Measurements from ENCODE around the gene DEFB132.

Gene DEFB132

DNA sequence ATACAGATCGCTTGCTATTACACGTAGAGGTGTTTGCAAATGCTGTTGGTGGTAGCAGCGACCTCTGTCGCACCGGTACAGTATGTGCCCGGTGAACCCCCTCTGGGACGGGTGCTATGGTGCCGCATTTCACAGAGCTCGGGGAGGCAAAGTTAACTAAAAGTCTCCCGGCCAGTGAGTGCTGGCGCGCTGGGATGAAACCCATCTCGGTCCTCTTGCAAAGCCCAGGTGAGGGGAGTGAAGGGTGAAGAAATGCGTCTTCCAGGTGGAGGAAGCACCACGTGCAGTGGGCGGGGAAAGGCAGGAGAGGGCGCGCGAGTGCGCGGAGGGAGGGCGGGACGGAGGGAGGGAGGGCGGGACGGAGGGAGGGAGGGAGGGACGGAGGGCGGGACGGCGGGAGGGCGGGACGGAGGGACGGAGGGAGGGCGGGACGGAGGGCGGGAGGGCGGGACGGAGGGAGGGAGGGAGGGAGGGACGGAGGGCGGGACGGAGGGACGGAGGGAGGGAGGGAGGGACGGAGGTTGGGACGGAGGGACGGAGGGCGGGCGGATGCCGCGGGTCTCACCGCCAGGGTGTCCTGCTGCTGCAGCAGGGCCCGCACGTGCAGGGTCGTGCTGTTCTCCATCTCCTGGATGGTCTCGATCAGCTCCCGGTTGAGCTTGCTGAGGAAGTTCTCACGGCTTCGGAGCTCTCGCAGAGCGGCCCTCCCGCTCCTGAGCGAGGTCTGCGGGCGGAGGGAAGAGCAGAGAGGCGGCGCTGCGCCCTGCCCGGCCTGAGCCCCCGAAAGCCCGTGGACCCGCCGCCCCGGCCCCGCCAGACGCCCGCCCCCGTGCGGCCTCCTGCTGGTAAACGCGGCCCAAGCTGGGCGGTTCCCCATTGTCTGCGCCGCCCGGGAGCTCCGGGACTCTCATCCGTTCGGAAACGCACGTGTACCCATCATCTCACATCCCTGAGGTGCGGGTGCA is 21.4 kb downstream of the DEFB132 start:
- Histone ChIP-seq H3K4me1 (ENCODE audit: control insufficient read depth, insufficient read depth, low read length) (no peaks in the 10 kb centered on the region), H3K9me3 (ENCODE audit: control insufficient read depth, insufficient read depth, low read depth, low read length) (no peaks in the 10 kb centered on the region), H3K36me3 (ENCODE audit: control insufficient read depth, insufficient read depth, low read length) (peaks cover 32% of the 10 kb centered on the region), H3K27ac (ENCODE audit: low read depth, low read length) (no peak overlapping the region), H3K27me3 (ENCODE audit: control insufficient read depth, insufficient read depth, low read length) (no peaks in the 10 kb centered on the region), H3K4me3 (ENCODE audit: low read depth, low read length) (peak overlapping the region; percentile 42; the same call in 1 of the 2 replicates), H3K9ac (ENCODE audit: low read length) (no peak overlapping the region)

DNA sequence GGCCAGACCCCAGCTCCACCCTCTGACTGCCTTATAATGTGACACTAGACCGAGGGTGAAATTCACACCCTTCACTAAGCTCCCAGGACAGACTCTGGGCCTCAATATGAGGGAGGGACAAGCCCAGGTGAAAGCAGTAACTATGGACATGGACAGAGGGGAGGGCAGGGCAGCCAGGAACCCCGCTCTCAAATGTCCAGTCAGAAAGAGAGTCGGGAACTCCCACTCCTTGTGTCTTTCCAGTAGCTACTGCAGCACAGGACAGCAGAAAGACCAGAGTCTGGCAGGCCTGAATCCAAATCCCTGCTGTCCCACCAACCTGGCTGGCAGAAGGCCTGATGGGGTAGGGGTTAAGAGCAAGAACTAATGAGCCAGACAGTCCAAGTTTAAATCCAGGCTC is 26.6 kb downstream of the DEFB132 start:
- no peak overlapping the region for H3K4me3 ChIP-seq (ENCODE audit: low read depth, low read length)
- H3K4me1 ChIP-seq (ENCODE audit: control insufficient read depth, insufficient read depth, low read length), result no peaks in the 10 kb centered on the region
- no peaks in the 10 kb centered on the region for H3K27me3 ChIP-seq (ENCODE audit: control insufficient read depth, insufficient read depth, low read length)
- no peak overlapping the region for H3K9ac ChIP-seq (ENCODE audit: low read length)
- no peak overlapping the region for H3K27ac ChIP-seq (ENCODE audit: low read depth, low read length)
- peaks cover 6% of the 10 kb centered on the region for H3K36me3 ChIP-seq (ENCODE audit: control insufficient read depth, insufficient read depth, low read length)
- H3K9me3 ChIP-seq (ENCODE audit: control insufficient read depth, insufficient read depth, low read depth, low read length), result peaks cover 2% of the 10 kb centered on the region; the same call in 1 of the 2 replicates

DNA sequence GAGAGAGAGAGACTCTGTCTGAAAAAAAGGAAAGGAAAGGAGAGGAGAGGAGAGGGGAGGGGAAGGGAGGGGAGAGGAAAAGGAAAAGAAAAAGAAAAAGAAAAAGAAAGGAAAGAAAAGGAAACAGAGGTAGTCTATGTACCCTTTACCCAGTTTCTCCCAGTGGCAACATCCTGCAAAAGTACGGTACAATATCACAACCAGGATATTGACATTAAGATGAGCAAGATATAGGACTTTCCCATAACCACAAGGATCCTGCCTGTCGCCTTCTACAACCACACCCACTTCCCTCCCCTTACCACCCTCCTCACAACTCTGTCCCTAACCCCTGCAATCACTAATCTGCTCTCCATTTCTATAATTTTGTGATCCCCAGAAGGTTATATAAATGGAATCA is 29.0 kb downstream of the DEFB132 start:
- no peak overlapping the region for H3K9ac ChIP-seq (ENCODE audit: low read length)
- H3K9me3 ChIP-seq (ENCODE audit: control insufficient read depth, insufficient read depth, low read depth, low read length), result peaks cover 6% of the 10 kb centered on the region; the same call in 1 of the 2 replicates
- H3K4me3 ChIP-seq (ENCODE audit: low read depth, low read length), result no peak overlapping the region
- H3K36me3 ChIP-seq (ENCODE audit: control insufficient read depth, insufficient read depth, low read length), result peaks cover 6% of the 10 kb centered on the region
- H3K27ac ChIP-seq (ENCODE audit: low read depth, low read length), result no peak overlapping the region
- H3K4me1 ChIP-seq (ENCODE audit: control insufficient read depth, insufficient read depth, low read length), result peaks cover 8% of the 10 kb centered on the region
- peaks cover 2% of the 10 kb centered on the region; the same call in 1 of the 2 replicates for H3K27me3 ChIP-seq (ENCODE audit: control insufficient read depth, insufficient read depth, low read length)

DNA sequence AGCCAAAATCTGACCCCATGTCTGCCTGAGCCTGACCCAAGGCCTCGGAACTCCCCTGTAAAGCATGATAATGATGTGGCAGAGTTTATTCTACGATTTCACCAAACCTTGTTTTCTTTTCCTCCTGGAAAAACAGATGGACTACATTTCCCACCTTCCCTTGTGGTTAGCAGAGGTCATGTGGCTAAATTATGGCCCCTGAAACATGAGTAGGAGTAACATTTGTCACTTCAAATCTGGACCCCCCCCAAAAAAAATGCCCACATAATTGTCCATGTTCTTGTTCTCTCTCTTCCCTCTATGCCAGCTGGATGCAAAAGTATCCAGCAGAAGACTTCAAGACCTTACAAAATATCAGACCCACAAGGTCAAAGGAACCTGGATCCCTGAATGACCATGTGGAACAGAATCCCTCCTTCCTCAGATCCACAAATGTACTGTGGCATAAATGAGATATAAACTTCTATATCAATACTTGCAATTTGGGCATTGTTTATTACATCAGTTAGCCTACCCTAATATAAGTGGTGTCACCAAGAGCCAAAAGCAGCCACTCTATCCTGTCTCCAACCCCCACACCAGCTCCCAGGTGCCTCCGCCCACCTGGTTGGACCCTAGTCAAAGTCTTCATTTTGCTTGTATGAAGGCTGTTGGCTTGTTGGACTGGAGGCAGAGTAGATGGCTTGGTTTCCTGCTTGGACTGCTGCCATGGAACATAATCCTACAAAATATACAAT is 31.6 kb downstream of the DEFB132 start:
- Histone ChIP-seq H3K9ac (ENCODE audit: low read length) (no peak overlapping the region), H3K27me3 (ENCODE audit: control insufficient read depth, insufficient read depth, low read length) (peaks cover 10% of the 10 kb centered on the region)

DNA sequence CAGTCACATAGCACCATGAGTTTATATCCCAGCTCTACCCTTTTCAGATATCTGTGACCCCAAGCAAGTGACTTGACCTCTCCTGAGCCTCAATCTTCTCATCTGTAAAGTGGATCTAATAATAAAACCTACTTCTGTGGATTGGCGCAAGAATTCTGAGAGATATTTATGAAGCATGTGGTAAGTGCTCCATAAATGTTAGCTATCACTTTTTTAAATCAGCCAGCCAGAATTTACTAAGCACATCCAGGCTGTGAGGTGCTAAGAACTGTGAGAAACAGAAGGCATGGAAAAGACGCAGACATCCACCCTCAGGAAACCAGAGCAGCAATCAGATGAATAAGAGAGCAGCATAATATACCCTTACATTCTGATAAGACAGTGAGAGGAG is 32.2 kb downstream of the DEFB132 start:
- H3K36me3 ChIP-seq (ENCODE audit: control insufficient read depth, insufficient read depth, low read length), result no peaks in the 10 kb centered on the region
- peaks cover 6% of the 10 kb centered on the region; the same call in 1 of the 2 replicates for H3K9me3 ChIP-seq (ENCODE audit: control insufficient read depth, insufficient read depth, low read depth, low read length)
- peak overlapping the region; percentile 74 for H3K4me3 ChIP-seq (ENCODE audit: low read depth, low read length)
- no peak overlapping the region for H3K27ac ChIP-seq (ENCODE audit: low read depth, low read length)
- peaks cover 13% of the 10 kb centered on the region for H3K4me1 ChIP-seq (ENCODE audit: control insufficient read depth, insufficient read depth, low read length)
- peak overlapping the region; percentile 58 for H3K9ac ChIP-seq (ENCODE audit: low read length)
- H3K27me3 ChIP-seq (ENCODE audit: control insufficient read depth, insufficient read depth, low read length), result peaks cover 14% of the 10 kb centered on the region

More for the DNA sequence above, 31.6 kb downstream of the DEFB132 start:
- Histone ChIP-seq H3K9me3 (ENCODE audit: control insufficient read depth, insufficient read depth, low read depth, low read length) (peaks cover 6% of the 10 kb centered on the region; the same call in 1 of the 2 replicates), H3K36me3 (ENCODE audit: control insufficient read depth, insufficient read depth, low read length) (no peaks in the 10 kb centered on the region; the same call in 1 of the 2 replicates), H3K27ac (ENCODE audit: low read depth, low read length) (no peak overlapping the region), H3K4me1 (ENCODE audit: control insufficient read depth, insufficient read depth, low read length) (peaks cover 13% of the 10 kb centered on the region), H3K4me3 (ENCODE audit: low read depth, low read length) (peak overlapping the region; percentile 74)

DNA sequence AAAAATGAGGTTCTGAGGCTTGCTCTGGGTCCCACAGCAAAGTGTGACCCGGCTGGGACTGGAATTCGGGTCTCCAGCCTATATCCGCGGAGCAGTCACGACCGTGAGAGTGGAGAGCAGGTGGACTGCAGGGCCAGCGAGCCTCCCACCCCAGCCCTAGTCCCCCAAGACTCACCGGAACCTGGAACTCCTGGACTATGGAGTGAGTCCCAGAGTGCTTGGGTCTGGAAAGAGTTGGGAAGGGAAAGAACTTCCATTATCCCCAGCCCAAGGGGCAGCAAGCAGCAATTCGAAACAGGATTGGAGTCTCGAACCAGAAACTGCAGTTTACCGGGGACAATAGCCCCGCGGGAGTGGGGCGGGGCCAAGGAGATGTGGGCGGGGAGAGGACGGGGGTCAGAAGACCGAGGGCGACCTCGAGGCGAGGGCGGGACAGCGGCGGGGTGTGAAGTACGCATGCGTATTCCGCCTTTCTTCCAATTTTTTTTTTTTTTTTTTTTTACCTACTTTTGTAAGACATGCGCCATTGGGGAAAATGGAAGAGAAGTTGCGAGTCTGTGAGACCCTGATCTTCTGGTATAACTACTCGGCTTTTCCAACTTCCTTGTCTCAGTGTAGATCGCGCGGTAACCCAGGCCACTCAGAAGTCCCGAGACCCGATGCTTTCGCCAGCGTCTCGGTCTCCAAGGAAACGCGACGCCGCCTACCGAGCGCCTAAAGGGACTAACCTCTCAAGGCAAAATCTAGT is 32.7 kb downstream of the DEFB132 start, which contains the start of gene C20orf96:
Gene C20orf96, minus strand, starts transcription at position 667 of the 748 bp plus-strand sequence. Its CDS starts 140 bp downstream, at position 527.
- peaks cover 20% of the 10 kb centered on the region for H3K27me3 ChIP-seq (ENCODE audit: control insufficient read depth, insufficient read depth, low read length)
- peaks cover 6% of the 10 kb centered on the region; the same call in 1 of the 2 replicates for H3K9me3 ChIP-seq (ENCODE audit: control insufficient read depth, insufficient read depth, low read depth, low read length)
- H3K36me3 ChIP-seq (ENCODE audit: control insufficient read depth, insufficient read depth, low read length), result no peaks in the 10 kb centered on the region
- peak within 1 kb of the TSS; percentile 58 for H3K9ac ChIP-seq (ENCODE audit: low read length)
- no peak within 1 kb of the TSS; the same call in 1 of the 2 replicates for H3K27ac ChIP-seq (ENCODE audit: low read depth, low read length)
- H3K4me1 ChIP-seq (ENCODE audit: control insufficient read depth, insufficient read depth, low read length), result peaks cover 13% of the 10 kb centered on the region
- H3K4me3 ChIP-seq (ENCODE audit: low read depth, low read length), result peak within 1 kb of the TSS; percentile 74

DNA sequence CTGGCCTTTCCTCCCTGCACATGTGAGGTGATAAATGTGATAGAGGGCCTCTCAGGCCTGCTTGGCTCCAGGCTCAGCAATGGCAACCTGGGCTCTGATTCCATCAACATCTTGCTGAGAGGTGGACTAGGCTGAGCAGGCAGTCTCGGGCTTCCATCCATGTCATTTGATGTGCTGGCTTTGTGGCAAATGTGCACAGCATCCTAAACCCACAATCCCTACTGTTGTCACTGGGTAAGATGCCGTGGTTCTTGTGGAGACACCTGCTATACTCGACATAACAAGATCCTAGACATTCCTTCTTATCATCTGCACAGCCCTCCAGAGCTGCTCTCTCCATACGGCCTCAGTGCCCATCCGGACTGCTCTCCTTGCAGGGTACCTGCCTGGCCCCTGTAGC is 37.1 kb downstream of the DEFB132 start:
- Histone ChIP-seq H3K4me3 (ENCODE audit: low read depth, low read length) (no peak overlapping the region), H3K4me1 (ENCODE audit: control insufficient read depth, insufficient read depth, low read length) (peaks cover 24% of the 10 kb centered on the region), H3K36me3 (ENCODE audit: control insufficient read depth, insufficient read depth, low read length) (no peaks in the 10 kb centered on the region), H3K9me3 (ENCODE audit: control insufficient read depth, insufficient read depth, low read depth, low read length) (no peaks in the 10 kb centered on the region), H3K27ac (ENCODE audit: low read depth, low read length) (no peak overlapping the region), H3K27me3 (ENCODE audit: control insufficient read depth, insufficient read depth, low read length) (peaks cover 35% of the 10 kb centered on the region), H3K9ac (ENCODE audit: low read length) (no peak overlapping the region)

DNA sequence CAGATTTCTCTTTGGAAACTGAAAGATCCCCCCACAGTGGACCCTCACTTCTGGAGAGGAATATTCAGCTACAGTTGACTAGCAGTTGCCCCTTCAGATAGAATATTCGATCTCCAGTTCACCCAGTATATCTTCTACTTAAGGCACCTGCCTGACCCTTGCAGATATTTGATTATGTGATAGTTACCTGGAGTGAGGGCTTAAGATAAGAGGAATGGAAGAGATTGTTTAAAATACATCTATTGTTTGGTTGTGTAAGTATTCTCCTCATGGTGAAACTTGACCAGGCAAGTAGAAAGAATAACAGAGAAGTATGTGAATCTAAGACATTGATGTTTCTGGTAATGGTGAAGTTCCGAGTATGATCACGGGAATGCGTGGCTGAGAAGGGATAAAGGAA is 38.3 kb downstream of the DEFB132 start:
- Histone ChIP-seq H3K27me3 (ENCODE audit: control insufficient read depth, insufficient read depth, low read length) (peaks cover 35% of the 10 kb centered on the region), H3K9ac (ENCODE audit: low read length) (no peak overlapping the region), H3K4me1 (ENCODE audit: control insufficient read depth, insufficient read depth, low read length) (peaks cover 34% of the 10 kb centered on the region), H3K4me3 (ENCODE audit: low read depth, low read length) (no peak overlapping the region), H3K27ac (ENCODE audit: low read depth, low read length) (no peak overlapping the region), H3K9me3 (ENCODE audit: control insufficient read depth, insufficient read depth, low read depth, low read length) (no peaks in the 10 kb centered on the region), H3K36me3 (ENCODE audit: control insufficient read depth, insufficient read depth, low read length) (no peaks in the 10 kb centered on the region)

DNA sequence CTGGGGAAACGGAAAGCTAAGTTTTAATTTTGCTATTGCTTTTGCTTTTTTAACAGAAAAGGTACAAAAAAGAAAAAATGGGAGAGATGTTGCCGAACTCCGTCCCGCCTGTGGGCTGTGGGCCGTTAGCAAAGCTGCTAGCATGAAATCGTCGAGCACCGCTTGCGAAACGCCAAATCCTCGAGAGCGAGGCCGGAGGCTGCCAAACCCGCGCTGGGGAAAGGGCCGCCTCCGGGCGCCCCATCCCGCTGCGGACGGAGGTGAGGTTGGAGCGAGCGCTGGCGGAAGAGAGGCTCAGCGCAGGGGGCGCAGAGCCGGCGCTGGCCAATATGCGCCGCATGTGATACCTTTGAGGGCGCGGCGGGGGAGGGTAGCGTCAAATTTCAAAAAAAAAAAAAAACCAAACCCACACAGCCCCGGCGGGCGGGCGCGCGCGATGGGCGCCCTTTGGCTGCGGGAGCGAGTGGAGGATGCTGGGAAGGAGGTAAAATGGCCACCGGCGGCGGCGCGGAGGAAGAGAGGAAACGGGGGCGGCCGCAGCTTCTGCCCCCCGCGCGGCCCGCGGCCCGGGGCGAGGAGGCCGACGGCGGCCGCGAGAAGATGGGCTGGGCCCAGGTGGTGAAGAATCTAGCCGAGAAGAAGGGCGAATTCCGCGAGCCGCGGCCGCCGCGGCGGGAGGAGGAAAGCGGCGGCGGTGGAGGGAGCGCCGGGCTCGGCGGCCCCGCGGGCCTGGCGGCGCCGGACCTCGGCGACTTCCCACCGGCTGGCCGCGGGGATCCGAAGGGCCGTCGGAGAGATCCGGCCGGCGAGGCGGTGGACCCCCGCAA is 39.8 kb downstream of the DEFB132 start, which contains the start of gene ZCCHC3:
Gene ZCCHC3, plus strand, starts transcription at position 473 of the 827 bp plus-strand sequence. Its CDS starts 17 bp downstream, at position 490.
- no peaks in the 10 kb centered on the region for H3K36me3 ChIP-seq (ENCODE audit: control insufficient read depth, insufficient read depth, low read length)
- H3K4me1 ChIP-seq (ENCODE audit: control insufficient read depth, insufficient read depth, low read length), result peaks cover 38% of the 10 kb centered on the region
- no peaks in the 10 kb centered on the region for H3K9me3 ChIP-seq (ENCODE audit: control insufficient read depth, insufficient read depth, low read depth, low read length)
- H3K27me3 ChIP-seq (ENCODE audit: control insufficient read depth, insufficient read depth, low read length), result peaks cover 32% of the 10 kb centered on the region
- H3K27ac ChIP-seq (ENCODE audit: low read depth, low read length), result peak within 1 kb of the TSS; percentile 92
- H3K4me3 ChIP-seq (ENCODE audit: low read depth, low read length), result peak within 1 kb of the TSS; percentile 90
- H3K9ac ChIP-seq (ENCODE audit: low read length), result peak within 1 kb of the TSS; percentile 93

Data from HUES6 (cell line).